Hepatocyte (in vitro differentiated cells): ENCODE data around the gene BTN1A1. TPM values are rescaled to one million over a fixed set of nuclear protein-coding genes. Genes with fewer than 3 reads are reported as not detected.

Experiments used
- DNase-seq: peaks from one replicate; pipeline ENCODE4 v3.0.0-alpha.2; 2016; ENCODE audit warnings: low spot score
- H2AFZ ChIP-seq: fragments of 200-600 bp; sonication (generic); 2 replicates; pipeline ENCODE4 v1.6.0; 2016; ENCODE audit warnings: antibody characterized with exemption, mild to moderate bottlenecking
- H3K27ac ChIP-seq: fragments of 200-600 bp; sonication (generic); 2 replicates; pipeline ENCODE4 v1.5.1; 2016; ENCODE audit warnings: mild to moderate bottlenecking
- H3K27me3 ChIP-seq: fragments of 200-600 bp; sonication (generic); 2 replicates; pipeline ENCODE4 v1.6.1; 2016
- H3K36me3 ChIP-seq: fragments of 200-600 bp; sonication (generic); replicated peaks from 2 replicates; pipeline ENCODE4 v1.5.1; 2016; ENCODE audit warnings: low read depth; ENCODE audit not compliant: insufficient read depth
- H3K4me1 ChIP-seq: fragments of 200-600 bp; sonication (generic); 2 replicates; pipeline ENCODE4 v1.5.1; 2016; ENCODE audit warnings: mild to moderate bottlenecking, moderate library complexity; ENCODE audit not compliant: insufficient read depth
- H3K4me2 ChIP-seq: fragments of 200-600 bp; sonication (generic); 2 replicates; pipeline ENCODE4 v1.6.0; 2016
- H3K4me3 ChIP-seq: fragments of 200-600 bp; sonication (generic); 2 replicates; pipeline ENCODE4 v1.5.1; 2016; ENCODE audit warnings: mild to moderate bottlenecking
- H3K79me2 ChIP-seq: fragments of 200-600 bp; sonication (generic); 2 replicates; pipeline ENCODE4 v1.6.0; 2017; ENCODE audit warnings: mild to moderate bottlenecking
- H3K9me2 ChIP-seq: fragments of 200-600 bp; sonication (generic); replicated peaks from 2 replicates; pipeline ENCODE4 v1.6.0; 2017; ENCODE audit warnings: mild to moderate bottlenecking; ENCODE audit not compliant: insufficient read depth
- H3K9me3 ChIP-seq: fragments of 200-600 bp; sonication (generic); 2 replicates; pipeline ENCODE4 v1.5.1; 2016; ENCODE audit warnings: low read depth, mild to moderate bottlenecking
- H4K20me1 ChIP-seq: fragments of 200-600 bp; sonication (generic); 2 replicates; pipeline ENCODE4 v1.6.0; 2016; ENCODE audit warnings: mild to moderate bottlenecking; ENCODE audit not compliant: insufficient read depth, poor library complexity, severe bottlenecking
- EZH2 ChIP-seq: fragments of 200-600 bp; sonication (generic); IDR thresholded peaks from 2 replicates; pipeline ENCODE4 v1.6.1; 2016; ENCODE audit warnings: antibody characterized with exemption, mild to moderate bottlenecking, borderline replicate concordance
- EZH2phosphoT487 ChIP-seq: fragments of 200-600 bp; sonication (generic); IDR thresholded peaks from one replicate; pipeline ENCODE4 v1.6.1; 2018; ENCODE audit warnings: antibody characterized with exemption, mild to moderate bottlenecking, low read depth, moderate library complexity; ENCODE audit not compliant: unreplicated experiment, severe bottlenecking
- WGBS: methylation state at CpG from one replicate; pipeline ENCODE4 v1.1.6; 2016; ENCODE audit warnings: low lambda C conversion rate; ENCODE audit errors: missing lambda C conversion rate; 5-methylcytosine and 5-hydroxymethylcytosine counted together
- polyA plus RNA-seq: library from polyadenylated mRNA; unstranded; fragments of >200 nt; fragmentation: Nextera tagmentation; extraction: Ambion mirVana; gene quantifications from 2 replicates; pipeline ENCODE4 v1.2.1, GENCODE V29; 2016
- total RNA-seq: library from RNA; depleted of rRNA; stranded (reverse); fragments of >200 nt; gene quantifications from 2 replicates; pipeline ENCODE4 v1.2.3, GENCODE V29; 2014
- TF ChIP-seq, protein P1 (sequence below): fragments of 200-600 bp; sonication (generic); IDR thresholded peaks from 2 replicates; pipeline ENCODE4 v1.5.1; 2016; ENCODE audit warnings: antibody characterized with exemption, mild to moderate bottlenecking; ENCODE audit not compliant: poor library complexity

The BTN1A1 gene
- total and polyA plus RNA-seq, 2 experiments from 2014 or later: 0.59 to 0.60 TPM

DNA sequence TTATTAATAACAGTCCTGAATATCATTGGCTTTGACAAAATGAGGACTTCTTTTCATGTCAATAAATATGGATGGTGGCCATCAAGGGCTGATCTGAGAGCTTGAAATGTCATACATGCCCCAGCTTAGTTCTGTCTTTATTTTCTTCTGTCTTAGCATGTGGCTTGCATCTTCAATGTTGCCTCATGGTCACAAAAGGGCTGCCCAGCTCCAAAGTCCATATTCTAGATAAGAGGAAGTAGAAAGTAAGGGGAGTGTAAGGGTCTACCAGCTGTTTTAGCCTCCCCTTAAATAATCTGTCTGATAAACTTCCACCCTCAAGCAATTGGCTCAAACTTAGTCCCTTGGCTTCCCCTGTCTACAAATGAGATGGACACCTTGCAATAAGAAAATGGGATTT, 28.1 kb upstream of the BTN1A1 start:
- H4K20me1 ChIP-seq: no peaks in the 10 kb centered on the region
- no peaks in the 10 kb centered on the region for H3K36me3 ChIP-seq
- no peak overlapping the region for H3K27ac ChIP-seq
- H2AFZ ChIP-seq: no peak overlapping the region
- H3K4me3 ChIP-seq: no peak overlapping the region
- DNase-seq: no peak
- no peaks in the 10 kb centered on the region for H3K9me3 ChIP-seq
- H3K79me2 ChIP-seq: no peaks in the 10 kb centered on the region
- H3K27me3 ChIP-seq: no peaks in the 10 kb centered on the region
- TF ChIP-seq EZH2phosphoT487: no peak
- TF ChIP-seq EZH2: no peak
- TF ChIP-seq, protein P1, sequence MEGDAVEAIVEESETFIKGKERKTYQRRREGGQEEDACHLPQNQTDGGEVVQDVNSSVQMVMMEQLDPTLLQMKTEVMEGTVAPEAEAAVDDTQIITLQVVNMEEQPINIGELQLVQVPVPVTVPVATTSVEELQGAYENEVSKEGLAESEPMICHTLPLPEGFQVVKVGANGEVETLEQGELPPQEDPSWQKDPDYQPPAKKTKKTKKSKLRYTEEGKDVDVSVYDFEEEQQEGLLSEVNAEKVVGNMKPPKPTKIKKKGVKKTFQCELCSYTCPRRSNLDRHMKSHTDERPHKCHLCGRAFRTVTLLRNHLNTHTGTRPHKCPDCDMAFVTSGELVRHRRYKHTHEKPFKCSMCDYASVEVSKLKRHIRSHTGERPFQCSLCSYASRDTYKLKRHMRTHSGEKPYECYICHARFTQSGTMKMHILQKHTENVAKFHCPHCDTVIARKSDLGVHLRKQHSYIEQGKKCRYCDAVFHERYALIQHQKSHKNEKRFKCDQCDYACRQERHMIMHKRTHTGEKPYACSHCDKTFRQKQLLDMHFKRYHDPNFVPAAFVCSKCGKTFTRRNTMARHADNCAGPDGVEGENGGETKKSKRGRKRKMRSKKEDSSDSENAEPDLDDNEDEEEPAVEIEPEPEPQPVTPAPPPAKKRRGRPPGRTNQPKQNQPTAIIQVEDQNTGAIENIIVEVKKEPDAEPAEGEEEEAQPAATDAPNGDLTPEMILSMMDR: no peak
- H3K4me1 ChIP-seq: peaks cover 16% of the 10 kb centered on the region
- no peak overlapping the region for H3K4me2 ChIP-seq
- H3K9me2 ChIP-seq: no peaks in the 10 kb centered on the region

DNA sequence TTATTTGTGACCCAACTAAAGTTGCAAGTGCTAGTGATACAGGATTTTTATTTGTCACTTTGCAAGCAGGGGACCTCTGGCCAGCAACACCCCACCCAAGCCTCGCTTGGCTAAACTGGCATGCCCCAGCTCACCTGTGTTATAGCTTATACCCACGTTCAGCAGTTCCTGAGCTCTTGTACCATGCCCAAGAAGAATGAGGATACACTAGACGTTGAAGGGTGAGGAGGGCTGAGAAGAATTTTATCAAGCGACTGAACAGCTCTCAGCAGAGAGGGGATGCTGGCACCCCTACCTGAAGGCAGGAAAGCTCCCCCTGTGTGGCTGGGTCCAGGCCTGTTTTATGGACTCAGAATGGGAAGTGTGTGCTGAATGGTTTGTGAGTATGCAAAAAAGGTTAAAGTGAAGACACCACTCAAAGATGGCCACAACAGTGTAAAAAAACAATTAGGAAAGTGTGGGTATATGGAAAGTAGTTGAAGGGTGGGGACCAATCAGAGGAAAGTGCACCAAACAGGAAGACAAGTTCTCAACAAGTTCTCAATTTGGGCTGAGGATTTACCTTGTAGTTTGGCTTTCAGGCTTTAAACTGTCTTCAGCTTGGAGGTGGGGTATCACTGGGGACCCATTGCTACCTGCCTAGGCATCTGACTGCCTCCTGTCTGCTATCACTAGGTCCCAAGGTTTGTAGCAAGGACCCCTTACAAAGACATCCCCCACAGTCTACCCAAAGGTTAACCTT, 27.4 kb upstream of the BTN1A1 start:
- Histone ChIP-seq H3K27ac (peak overlapping the region; percentile 81), H4K20me1 (no peaks in the 10 kb centered on the region), H3K4me2 (peak overlapping the region; percentile 69), H3K4me3 (no peak overlapping the region), H3K9me3 (no peaks in the 10 kb centered on the region), H3K9me2 (no peaks in the 10 kb centered on the region), H3K4me1 (peaks cover 16% of the 10 kb centered on the region), H3K79me2 (no peaks in the 10 kb centered on the region), H2AFZ (no peak overlapping the region), H3K36me3 (no peaks in the 10 kb centered on the region), H3K27me3 (no peaks in the 10 kb centered on the region)
- no peak for TF ChIP-seq EZH2
- TF ChIP-seq, protein P1: no peak
- TF ChIP-seq EZH2phosphoT487: no peak
- DNase-seq: no peak
- 95% methylated on average over 4 of the region's 4 CpGs for WGBS

DNA sequence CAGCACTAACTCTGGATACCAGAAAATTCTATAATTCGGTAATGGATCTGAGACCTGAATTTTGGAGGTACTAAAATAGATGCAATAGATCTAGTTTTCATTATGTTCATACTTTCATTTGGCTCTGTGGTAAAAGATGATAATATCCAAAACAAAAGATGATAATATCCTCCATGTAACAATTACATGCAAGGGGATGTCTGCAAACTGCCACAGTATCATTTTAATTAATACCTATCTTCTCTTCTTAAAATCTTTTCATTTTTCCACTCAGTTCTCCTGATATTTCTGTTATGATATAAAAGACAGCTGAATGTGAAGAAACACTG, 26.7 kb upstream of the BTN1A1 start:
- DNase-seq: no peak
- peaks cover 16% of the 10 kb centered on the region for H3K4me1 ChIP-seq
- no peaks in the 10 kb centered on the region for H3K9me2 ChIP-seq
- H3K9me3 ChIP-seq: no peaks in the 10 kb centered on the region
- peak overlapping the region; percentile 81 for H3K27ac ChIP-seq
- H3K36me3 ChIP-seq: no peaks in the 10 kb centered on the region
- H3K4me2 ChIP-seq: peak overlapping the region; percentile 69
- 96% methylated on average over 1 of the region's 1 CpG for WGBS
- no peaks in the 10 kb centered on the region for H3K27me3 ChIP-seq
- H3K79me2 ChIP-seq: no peaks in the 10 kb centered on the region
- H4K20me1 ChIP-seq: no peaks in the 10 kb centered on the region
- peak overlapping the region; percentile 5 for H3K4me3 ChIP-seq
- H2AFZ ChIP-seq: peak overlapping the region; percentile 25
- TF ChIP-seq EZH2phosphoT487: no peak
- TF ChIP-seq, protein P1: no peak
- no peak for TF ChIP-seq EZH2
